Globus pallidus (tissue), 1 donor: ENCODE data around the gene SH3PXD2A.
A peak's percentile ranks its signal among the peaks of the same experiment; 100 is the strongest.
"Not testable (repeated sequence)": the region's sequence is repeated elsewhere in the genome, so short reads cannot be mapped to it uniquely, and the experiment has no call there.

Experiments
- DNase-seq: peaks from one replicate; pipeline ENCODE4 v3.0.0-alpha.2; 2015; ENCODE audit warnings: low spot score

SH3PXD2A gene

DNA sequence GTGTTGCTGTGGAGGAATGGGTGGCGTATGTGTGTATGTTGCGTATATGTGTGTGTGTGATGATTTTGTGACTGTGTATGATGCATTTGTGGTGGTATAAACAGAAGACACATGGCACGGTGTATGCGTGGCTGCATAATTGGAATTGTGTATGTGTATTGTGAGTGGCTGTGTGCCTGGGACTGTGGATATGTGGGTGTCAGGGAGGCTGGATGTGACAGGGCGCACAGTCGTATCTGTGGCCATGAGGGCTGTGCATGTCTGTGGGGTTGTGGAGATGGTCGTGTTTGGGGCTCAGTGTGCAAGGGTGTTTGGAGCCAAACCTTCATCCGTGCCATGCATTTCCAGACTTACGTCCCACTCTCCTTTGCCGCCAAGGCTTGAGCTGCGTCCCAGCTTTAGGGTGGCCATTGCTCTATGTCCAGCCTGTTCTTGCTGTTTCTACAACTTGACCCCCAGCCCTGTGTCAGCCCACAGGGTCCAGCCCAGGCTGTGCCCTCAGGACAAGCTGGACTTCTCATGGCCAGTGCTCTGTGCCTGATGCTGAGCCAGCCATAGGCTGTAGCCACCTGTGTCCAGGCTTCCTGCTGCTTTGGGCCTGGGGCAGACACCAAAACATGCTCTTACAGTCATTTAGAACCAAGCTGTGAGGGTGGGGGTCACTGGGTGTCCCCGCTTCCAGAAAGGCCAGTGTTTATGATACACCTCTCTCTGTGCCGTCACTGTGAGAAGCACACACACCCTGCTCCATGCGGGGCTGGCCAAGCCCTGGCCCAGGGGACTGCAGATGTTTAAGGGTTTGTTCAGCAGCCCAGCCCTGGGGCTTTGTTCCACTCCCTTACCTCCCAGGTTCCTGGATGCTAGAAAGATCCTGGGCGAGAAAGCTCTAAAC is 234.2 kb downstream of the SH3PXD2A start:
- DNase-seq = no peak

DNA sequence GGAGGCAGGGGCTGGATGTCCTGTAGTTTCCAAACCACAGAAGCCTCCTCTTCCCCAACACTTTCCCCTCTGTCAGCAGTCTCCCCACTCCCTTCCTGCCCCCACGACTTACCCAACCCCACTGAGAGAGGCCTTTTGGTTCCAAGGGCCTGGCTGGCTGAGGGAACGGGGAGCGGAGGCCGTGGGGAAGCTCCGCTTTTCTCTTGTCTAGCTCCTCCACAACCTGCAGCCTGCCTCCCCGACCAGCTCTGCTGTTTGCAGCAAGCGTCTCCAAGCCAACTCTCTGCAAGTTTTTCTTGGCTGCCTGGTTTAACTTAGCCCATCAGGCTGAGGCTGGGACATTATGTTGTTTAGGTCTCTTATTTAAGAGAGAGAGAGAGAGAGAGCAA is 235.0 kb downstream of the SH3PXD2A start:
- DNase-seq = no peak

DNA sequence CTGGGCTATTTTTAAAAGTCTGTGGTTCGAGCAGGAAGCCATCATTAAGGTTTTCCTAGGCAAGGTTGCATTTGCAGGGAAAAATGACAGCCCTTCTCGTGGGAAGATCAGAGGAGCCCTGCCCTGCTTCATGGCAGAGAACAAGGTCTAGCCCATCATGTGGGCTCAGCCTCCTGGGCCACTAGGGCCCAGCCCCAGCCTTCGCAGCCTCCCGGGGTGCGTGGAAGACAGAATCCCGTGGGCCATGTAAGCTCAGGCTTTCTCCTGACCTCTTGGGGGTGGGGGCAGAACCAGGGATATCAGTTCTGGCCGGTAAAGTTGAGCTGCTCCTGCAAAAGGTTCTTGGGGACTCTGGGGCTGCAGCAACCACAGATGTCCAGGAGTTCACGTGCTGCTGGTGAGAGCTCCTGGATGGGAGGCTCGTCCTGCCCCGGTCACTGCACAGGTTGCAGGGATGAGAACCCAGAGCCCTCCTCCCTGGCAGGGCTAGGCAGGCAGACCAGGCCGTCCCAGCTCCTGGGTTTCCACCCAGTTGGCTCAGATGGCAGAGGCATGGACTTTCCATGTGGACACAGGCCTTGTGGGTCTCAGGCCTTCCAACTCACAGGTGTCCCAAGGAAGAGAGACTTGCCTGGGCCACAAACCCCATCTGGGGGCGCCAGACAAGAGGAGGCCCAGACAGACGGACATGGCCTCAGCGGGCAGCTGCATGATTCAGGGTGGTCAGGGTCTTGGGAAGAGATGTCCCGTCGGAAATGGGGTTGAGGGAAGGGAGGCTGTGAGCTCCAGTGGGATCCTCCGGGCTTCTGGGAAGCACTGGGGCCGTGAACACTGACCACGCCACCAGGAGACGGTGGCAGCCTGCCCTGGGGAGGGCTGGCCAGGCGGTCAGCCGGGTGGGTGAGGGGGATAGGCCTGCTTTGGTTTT is 235.7 kb downstream of the SH3PXD2A start:
- no peak for DNase-seq

DNA sequence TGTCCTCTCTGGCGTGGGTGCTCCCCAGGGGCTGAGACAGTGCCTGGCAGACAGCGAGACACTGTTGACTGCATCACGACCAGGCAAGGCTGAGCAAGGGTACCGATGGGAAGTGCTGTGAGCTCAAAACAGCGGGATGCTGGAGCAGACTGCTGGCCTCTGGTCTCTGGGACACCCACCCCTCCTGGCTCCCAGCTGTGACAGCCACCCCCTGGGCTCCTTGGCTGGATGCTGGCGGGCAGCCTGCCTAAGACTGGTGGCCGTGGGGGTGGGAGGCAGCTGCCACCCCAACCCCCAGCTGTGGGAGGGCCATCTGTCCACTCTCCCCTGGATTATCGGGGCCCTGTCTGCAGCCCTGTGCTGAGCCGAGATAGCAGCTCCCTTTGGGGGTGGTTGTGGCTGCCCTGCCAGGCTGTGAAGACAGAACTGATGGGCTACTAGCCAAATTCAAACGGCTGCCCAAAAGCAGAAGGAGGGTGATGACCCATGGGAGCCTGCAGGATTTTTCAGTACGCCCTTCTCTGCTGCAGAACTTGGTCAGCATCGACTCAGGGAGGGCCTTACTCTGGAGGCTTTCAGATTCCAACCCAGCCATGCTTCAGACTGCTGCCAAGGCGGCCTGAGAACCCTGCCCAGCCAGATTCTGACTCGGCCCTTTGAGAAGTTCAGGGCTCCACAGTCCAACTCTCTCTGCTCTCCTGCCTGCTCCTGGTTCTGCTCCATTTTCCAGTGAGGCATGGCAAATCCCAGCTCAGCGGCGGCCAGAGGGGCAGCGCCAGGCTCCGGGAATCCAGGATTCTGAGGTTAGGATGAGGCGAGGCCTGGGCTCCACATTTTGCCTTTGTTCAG is 236.6 kb downstream of the SH3PXD2A start:
- DNase-seq = peak; percentile 81

DNA sequence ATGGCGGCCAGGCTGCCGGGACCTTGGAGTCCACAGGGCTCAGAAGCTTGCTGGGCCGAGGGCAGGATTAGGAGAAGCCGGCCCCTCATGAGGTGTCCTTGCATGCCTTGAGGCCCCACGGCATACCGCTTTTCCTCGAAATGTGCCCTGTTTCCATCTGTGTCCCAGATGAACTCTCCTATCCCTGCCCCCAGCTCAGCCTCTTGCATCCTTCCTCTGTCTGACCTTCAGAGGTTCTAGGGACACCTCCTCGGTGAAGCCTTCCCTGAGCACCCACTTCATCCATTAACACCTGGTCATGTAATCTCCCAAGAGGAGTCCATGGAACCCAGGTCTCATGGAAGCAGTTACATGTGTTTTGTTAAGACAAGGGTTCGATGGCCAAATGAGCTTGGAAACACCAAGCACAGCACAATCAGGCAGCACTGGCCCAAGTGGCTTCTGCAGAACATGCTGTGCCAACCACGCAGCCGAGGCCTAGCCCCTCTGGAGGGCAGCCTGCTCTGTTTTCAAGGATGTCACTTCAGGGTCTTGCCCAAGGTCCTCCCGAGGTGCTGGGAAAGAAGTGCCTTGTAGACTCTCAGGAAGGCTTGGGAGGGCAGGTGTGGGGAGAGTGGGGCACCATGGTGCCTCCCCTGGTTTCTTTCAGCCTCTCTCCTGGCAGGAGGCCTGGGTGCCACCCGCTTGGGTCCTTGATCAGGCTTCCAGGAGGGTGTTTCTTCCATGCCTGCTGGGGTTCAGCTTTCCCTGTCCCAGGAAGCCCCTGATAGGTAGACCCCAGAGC is 237.6 kb downstream of the SH3PXD2A start:
- DNase-seq = no peak

DNA sequence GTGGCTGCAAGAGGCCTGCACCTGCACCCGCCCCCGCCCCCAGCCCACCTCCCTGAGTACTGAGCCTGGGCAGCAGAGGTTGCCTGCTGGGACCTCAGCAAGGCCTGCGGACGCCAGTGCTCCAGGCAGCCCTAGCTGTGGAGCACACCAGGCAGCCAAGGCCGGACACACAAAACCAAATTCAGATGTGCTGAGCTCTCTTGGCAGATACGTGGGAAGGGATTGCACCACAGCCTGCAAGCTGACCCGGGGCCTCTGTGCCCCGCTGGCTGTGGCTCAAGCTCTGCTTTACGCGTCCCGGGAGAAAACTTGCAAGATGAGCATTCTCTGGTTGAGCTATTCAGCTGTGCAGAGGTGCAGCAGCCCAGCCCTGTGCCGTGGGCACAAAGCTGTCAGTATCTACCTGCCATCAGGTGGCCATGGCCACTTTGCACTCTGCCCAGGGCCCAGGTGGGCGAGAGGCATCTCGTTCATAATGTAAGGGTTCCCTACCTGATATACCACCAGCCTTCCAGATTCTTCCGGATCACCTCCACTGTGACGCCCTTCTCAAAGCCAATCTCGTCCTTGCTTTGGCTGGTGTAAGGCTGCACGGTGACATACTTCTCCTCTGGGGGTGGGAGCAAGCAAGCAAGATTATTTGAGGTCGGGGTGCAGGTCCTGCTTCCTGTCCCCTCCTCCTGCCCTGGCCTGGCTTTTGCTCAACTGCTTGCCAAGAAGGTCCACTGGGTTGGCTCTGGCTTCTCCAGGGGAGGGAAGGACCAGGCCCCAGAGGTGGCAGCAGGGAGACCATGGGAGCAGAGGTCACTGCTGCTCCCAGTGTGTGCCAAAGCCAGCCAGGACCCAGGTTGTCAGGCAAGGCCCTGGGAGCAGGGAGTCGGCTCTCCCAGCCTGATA is 238.4 kb downstream of the SH3PXD2A start:
- DNase-seq = no peak

DNA sequence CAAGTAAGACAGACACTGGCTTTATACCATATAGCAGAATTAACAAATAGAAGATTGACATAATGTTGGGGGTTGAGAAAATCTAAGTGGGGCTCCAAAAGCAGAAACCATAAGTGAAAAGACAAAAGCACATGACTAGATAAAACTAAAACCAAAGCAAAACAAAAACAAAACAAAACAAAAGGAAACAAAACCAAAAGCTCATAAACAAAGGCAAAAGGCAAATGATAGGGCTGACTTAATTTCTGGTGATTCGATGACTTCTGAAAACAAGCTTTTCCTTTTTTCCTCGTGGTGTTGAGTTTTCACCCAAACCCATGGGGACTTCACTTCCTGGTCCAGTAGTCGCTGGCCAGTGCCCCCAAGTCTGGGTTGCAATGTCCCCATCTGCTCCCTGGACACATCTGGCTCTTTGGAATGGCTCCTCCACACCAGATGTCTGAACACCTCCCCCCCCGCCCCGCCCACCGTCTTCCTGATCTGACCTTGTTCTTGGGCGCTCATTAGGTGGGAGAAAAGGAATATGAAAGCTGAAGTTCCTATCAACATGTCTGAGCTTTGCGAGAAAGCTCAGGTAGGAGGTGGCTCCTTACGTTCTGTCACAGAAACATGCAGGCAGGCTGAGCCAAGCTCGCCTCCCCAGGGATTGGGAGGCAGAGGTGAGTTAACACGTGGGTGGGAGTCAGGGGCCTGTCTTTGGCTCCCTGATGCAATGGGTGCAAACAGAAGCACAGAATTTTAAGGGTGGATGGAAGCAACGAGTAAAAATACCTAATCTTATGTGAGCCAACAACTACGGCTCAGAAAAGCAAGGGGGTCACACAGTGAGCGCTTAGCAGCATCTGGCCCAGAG is 240.8 kb downstream of the SH3PXD2A start:
- DNase-seq = no peak

DNA sequence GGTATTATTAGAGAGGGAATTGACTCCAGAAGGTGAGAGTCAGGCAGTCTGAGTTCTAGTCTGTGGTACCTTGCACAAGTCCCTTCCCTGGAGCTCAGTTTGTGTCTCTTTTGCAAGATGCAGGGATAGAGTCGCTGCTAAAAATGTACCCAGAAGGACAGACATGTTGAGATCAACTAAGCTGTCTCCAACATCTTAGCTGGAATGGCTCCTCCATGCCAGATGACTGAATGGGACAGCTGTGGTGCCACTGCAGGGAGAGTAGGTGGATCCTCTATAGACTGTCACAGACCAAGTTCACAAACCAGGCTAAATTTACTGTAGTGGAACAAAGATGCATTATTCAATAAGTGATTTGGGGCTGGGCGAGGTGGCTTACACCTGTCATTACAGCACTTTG is 241.8 kb downstream of the SH3PXD2A start:
- no peak for DNase-seq

DNA sequence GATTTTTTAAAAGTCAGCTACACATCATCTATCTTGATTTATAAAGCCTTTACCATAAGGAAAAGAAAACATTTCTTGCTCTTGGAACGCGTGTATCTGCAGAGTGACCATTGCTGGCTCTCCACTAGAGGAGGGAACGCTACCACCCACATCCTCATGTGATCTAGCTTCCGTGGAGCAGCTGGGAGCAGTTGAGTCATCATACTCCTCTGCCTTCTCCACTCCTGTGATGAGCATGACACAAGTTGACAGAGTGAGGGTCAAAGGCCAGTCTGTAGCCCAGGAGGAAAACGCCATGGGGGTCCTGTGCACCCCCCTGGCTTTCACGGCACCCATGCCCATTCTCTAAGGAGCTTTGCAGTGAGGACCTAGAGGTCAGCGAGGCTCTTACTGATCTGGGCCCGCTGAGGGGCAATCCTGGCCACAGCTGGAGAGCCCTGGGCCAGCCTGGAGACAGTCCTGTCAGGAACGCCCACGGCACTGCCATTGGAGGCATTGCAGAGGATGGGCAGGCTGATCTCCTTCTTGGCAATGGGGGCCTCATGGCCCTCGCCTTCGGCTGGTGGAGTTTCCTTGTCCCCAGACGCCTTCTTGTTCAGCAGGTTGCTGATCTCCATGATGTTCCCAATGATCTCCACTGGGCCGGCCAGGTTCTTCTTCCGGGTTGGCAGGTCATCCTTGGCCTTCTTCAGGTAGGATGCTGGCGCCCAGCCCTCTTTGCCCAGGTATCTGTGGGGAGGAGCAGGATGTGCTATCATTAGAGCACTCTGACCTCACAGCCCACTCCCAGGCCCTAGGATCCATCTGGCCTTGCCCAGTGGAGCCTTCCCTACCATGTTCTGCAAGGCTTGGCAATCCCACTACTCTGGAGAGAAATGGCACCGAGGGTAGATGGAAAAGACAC is 242.7 kb downstream of the SH3PXD2A start:
- DNase-seq = no peak

DNA sequence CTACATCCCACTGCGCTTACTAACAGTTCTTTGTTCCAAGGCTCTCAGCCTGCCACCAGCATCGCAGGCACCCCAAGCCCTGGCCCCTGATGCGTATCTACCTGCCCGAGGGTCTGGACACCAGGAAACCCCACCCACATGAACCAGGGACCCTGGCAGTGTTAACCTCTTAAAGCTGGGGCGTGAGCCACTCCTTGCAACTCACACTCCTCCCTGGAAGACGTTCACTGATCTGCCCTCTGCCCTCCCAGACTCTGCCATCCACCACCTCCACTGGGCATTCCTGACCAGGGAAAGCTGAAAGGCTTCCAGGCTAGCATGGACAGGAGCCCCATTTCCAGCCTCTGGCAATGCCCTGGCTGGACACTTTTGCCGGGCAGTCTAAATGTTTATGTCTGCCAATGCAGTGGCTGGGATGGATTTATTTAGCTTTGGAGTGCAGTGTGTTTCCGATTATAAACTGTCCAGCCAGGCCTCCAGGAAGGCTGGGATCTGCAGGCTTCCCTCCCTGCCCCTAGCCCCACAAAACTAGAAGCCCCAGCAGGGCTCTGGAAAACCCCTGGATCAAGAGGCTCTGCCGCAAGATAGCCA is 244.4 kb downstream of the SH3PXD2A start:
- no peak for DNase-seq

DNA sequence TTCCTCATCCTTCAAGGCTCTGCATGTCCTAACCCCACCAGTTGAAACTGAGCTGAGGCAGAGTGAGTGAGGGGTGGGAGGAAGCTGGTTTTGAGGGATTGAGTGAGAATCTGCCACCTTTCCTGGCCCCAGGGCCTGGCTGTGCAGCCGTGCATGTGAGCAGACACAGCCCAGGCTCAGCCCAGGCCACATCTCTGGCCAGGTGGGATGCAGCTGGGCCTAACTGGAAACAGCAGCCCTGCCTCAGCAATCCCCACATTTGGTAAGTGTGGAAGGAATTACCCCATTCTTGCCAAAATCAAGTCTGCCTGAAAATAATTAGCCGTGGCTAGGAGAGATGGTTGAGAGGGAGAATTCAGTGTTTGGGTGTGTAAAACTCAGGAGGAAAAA is 245.3 kb downstream of the SH3PXD2A start:
- no peak for DNase-seq

DNA sequence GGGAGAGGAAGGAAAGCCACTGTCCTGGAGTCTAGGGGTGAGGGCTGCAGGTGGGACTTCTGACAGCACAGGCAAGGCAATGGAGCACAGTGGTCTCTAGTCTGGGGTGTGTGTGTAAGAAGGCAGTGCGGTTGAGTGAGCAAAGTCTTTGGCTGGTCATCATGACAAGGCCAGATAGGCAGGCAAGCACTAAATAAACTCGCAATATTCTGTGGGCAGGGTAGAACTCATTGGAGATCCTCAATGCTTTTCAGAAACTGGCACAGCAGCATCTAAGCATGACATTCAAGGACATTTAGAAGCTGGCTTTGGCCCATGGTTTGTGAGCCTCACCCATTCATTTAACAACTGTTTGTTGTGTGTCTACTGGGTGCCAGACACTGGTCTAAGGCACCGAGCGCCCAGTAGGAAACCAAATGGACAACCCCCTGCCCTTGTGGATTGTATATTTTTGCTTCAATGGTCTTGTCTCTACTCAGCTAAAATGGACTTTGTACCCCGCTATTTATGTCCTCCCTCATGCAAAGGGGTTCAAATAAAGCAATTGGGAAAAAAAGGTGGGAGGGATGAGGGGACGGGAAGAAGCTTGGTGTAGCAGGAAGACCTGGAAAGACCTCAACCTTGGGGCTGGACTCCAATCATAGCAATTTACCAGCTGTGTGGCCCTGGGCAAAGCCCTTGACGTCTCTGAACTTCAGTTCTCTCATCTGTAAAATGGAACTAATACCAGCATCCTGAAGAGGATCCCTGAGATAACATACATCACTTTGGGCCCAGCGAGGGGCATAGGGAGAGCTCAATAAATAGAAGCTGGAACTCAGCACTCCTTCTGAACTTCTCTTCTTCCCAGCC is 245.9 kb downstream of the SH3PXD2A start:
- no peak for DNase-seq

DNA sequence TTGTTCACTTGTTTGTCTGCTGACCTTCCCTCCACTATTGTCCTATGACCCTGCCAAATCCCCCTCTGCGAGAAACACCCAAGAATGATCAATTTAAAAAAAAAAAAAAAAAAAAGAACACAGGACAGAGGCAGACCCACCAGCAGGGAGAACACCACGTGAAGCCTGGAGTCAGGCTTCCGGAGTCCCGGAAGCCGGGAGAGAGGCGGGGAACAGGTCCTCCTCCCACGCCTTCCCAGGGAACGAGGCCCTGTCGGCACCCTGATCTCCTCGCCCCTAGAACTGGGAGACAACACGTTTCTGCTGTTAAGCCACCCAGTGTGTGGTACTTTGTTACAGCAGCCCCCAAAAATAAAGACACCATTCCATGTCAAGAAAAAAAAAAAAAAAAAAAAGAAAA is 247.3 kb downstream of the SH3PXD2A start:
- not testable (repeated sequence) for DNase-seq

DNA sequence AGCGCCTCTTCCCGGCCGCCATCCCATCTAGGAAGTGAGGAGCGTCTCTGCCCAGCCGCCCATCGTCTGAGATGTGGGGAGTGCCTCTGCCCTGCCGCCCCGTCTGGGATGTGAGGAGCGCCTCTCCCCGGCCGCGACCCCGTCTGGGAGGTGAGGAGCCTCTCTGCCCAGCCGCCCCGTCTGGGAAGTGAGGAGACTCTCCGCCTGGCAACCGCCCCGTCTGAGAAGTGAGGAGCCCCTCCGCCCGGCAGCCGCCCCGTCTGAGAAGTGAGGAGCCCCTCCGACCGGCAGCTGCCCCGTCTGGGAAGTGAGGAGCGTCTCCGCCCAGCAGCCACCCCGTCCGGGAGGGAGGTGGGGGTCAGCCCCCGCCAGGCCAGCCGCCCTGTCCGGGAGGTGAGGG is 248.3 kb downstream of the SH3PXD2A start:
- not testable (repeated sequence) for DNase-seq

DNA sequence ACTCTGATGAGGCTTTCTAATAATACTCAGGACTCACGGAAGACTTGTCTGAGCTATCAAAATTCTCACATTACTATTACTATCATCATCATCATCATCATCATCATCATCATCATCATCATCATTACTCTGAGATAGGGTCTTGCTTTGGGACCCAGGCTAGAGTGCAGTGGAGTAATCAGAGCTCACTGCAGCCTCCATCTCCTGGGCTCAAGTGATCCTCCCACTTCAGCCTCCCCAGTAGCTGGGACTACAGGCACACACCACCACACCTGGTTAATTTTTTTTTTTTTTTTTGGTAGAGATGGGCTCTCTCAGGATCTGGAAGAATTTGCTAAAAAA is 249.3 kb downstream of the SH3PXD2A start:
- not testable (repeated sequence) for DNase-seq

DNA sequence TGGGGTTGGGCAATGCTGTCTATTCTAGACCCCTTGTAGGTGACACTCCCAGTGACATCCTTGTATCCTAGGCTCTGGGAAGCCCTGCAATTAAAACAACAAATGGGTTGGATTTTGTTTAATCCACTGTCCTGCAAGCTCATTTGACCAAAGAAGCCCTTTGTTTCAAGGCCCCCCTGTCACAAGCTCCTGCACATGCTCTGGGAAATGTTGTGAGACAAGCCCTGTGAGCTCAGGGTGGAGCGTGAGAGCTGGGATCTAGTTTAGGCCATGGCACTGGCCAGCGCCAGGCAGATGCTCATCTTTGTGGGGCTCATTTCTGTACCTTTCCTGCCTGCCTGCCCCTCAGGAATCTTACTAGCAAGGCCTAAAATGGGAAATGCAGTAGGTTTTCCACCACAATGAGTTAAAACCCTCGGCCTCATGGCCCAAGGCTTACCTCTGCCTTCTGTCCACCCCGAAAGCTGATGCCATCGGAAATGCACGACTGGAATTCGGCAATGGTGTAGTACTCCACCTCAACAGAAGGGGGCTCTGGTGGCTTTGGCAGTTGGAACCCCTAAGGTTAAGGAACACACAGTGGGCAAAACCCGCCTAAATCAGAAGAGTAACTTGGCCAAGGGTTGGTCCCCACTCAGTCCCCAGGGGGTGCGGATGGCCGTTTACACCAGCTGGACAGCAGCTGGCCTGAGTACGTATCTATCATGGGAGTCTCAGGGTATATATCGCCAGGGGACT is 249.8 kb downstream of the SH3PXD2A start:
- peak; percentile 52 for DNase-seq
